OCI-M1 (cell line): ENCODE measurements around the gene LAIR2.
"Not testable (repeated sequence)": the region's sequence is repeated elsewhere in the genome, so short reads cannot be mapped to it uniquely, and the experiment has no call there.

Experiments
- DNase-seq: peaks from one replicate; lab custom pipeline; 2025; lab: John Stamatoyannopoulos, UW

The LAIR2 gene

GRCh38 chr19:54493967-54494585 is 8.6 kb upstream of the LAIR2 start:
- no peak for DNase-seq

GRCh38 chr19:54495284-54495683 is 7.3 kb upstream of the LAIR2 start:
- DNase-seq, result not testable (repeated sequence)

- DNase-seq, result not testable (repeated sequence)
Observed at GRCh38 chr19:54497747-54498450, 4.7 kb upstream of the LAIR2 start.

- not testable (repeated sequence) for DNase-seq
Observed at GRCh38 chr19:54498451-54498772, 4.2 kb upstream of the LAIR2 start.

- not testable (repeated sequence) for DNase-seq
Observed at GRCh38 chr19:54505542-54505941, 2.9 kb downstream of the LAIR2 start.

GRCh38 chr19:54506079-54506478 is 3.4 kb downstream of the LAIR2 start:
- no peak for DNase-seq

GRCh38 chr19:54507038-54507717 is 4.5 kb downstream of the LAIR2 start:
- not testable (repeated sequence) for DNase-seq

GRCh38 chr19:54507824-54508223 is 5.2 kb downstream of the LAIR2 start:
- DNase-seq, result no peak

GRCh38 chr19:54508487-54508886 is 5.9 kb downstream of the LAIR2 start:
- DNase-seq, result not testable (repeated sequence)

GRCh38 chr19:54509200-54509940 is 6.7 kb downstream of the LAIR2 start:
- DNase-seq, result not testable (repeated sequence)

GRCh38 chr19:54515156-54515555 is 12.5 kb downstream of the LAIR2 start:
- no peak for DNase-seq

GRCh38 chr19:54517483-54517882 is 14.9 kb downstream of the LAIR2 start:
- peak; percentile 88 for DNase-seq

- peak; percentile 13 for DNase-seq
Observed at GRCh38 chr19:54518844-54519243, 16.2 kb downstream of the LAIR2 start.

- DNase-seq, result no peak
Observed at GRCh38 chr19:54521022-54521859, 18.6 kb downstream of the LAIR2 start.

- no peak for DNase-seq
Observed at GRCh38 chr19:54521860-54522513, 19.4 kb downstream of the LAIR2 start.

- DNase-seq, result no peak
Observed at GRCh38 chr19:54523403-54523802, 20.8 kb downstream of the LAIR2 start.

GRCh38 chr19:54525636-54526035 is 23.0 kb downstream of the LAIR2 start:
- no peak for DNase-seq

- DNase-seq, result no peak
Observed at GRCh38 chr19:54526972-54527371, 24.3 kb downstream of the LAIR2 start.

- DNase-seq, result no peak
Observed at GRCh38 chr19:54530866-54531265, 28.2 kb downstream of the LAIR2 start.

GRCh38 chr19:54532528-54532927 is 29.9 kb downstream of the LAIR2 start:
- DNase-seq, result no peak

GRCh38 chr19:54533476-54533875 is 30.8 kb downstream of the LAIR2 start:
- DNase-seq, result no peak
